Spleen (tissue), 11 donors: ENCODE data around the gene RNFT2. TPM values are rescaled to one million over a fixed set of nuclear protein-coding genes. Genes with fewer than 3 reads are reported as not detected.
A peak's percentile ranks its signal among the peaks of the same experiment; 100 is the strongest.

Source experiments
- DNase-seq: peaks from one replicate; pipeline ENCODE4 v3.0.0-alpha.2; 2020
- H3K27ac ChIP-seq, 8 donors: fragments of 200-600 bp; sonication (generic) in 7 of 8; 1 replicate in 4 of 8; 2 replicates in 4 of 8; pipeline versions ENCODE4 v1.5.0 to v1.8.0; 2016 to 2021; ENCODE audit warnings: inconsistent platforms in 4 of 8, mild to moderate bottlenecking in 4 of 8, moderate library complexity in 1 of 8
- H3K27me3 ChIP-seq, 7 donors: fragments of 200-600 bp; sonication (generic) in 6 of 7; replicated peaks in 1 of 7; 1 replicate in 4 of 7; 2 replicates in 3 of 7; pipeline versions ENCODE4 v1.5.0 to v1.8.0; 2016 to 2021; ENCODE audit warnings: inconsistent platforms in 3 of 7, mild to moderate bottlenecking in 1 of 7
- H3K36me3 ChIP-seq, 6 donors: fragments of 200-600 bp; sonication (generic) in 5 of 6; 1 replicate in 4 of 6; 2 replicates in 2 of 6; pipeline versions ENCODE4 v1.5.0 to v1.8.0; 2016 to 2021; ENCODE audit warnings: inconsistent platforms in 2 of 6
- H3K4me1 ChIP-seq, 6 donors: fragments of 200-600 bp; sonication (generic) in 5 of 6; 1 replicate in 3 of 6; 2 replicates in 3 of 6; pipeline versions ENCODE4 v1.5.0 to v1.8.0; 2016 to 2021; ENCODE audit warnings: inconsistent platforms in 3 of 6
- H3K4me3 ChIP-seq, 8 donors: fragments of 200-600 bp; sonication (generic) in 7 of 8; 1 replicate in 4 of 8; 2 replicates in 4 of 8; pipeline versions ENCODE4 v1.5.0 to v1.8.0; 2016 to 2021; ENCODE audit warnings: inconsistent platforms in 4 of 8, mild to moderate bottlenecking in 4 of 8, moderate library complexity in 2 of 8
- H3K9me3 ChIP-seq, 8 donors: fragments of 200-600 bp; sonication (generic) in 7 of 8; 1 replicate in 4 of 8; 2 replicates in 4 of 8; pipeline versions ENCODE4 v1.5.0 to v1.8.0; 2016 to 2021; ENCODE audit warnings: inconsistent platforms in 4 of 8
- CTCF ChIP-seq, 11 experiments: fragments of 200-600 bp in 7 of 11; fragments of 450-650 bp in 4 of 11; sonication (generic) in 4 of 11; IDR thresholded peaks in 8 of 11; conservative IDR thresholded peaks in 3 of 11; 1 replicate in 7 of 11; 2 replicates in 4 of 11; pipeline versions ENCODE4 v1.4.0 to v1.8.0; 2016 to 2021; ENCODE audit warnings: antibody characterized with exemption in 11 of 11, inconsistent platforms in 4 of 11, mild to moderate bottlenecking in 1 of 11
- POLR2A ChIP-seq, 3 donors: fragments of 450-650 bp; IDR thresholded peaks; one replicate each; pipeline ENCODE4 v1.5.1; 2017; ENCODE audit warnings: antibody characterized with exemption in 3 of 3, mild to moderate bottlenecking in 1 of 3
- POLR2AphosphoS5 ChIP-seq, 3 donors: sonication (generic); formaldehyde crosslinking; IDR thresholded peaks; one replicate each; pipeline ENCODE4 v1.5.1; 2017; ENCODE audit warnings: antibody characterized with exemption in 3 of 3
- WGBS, 5 donors: extraction: QIAGEN DNeasy Blood & Tissue Kit in 3 of 5; methylation state at CpG; one replicate each; pipeline versions ENCODE4 v1.1.5 to v1.1.7; 2013 to 2018; 5-methylcytosine and 5-hydroxymethylcytosine counted together
- intact Hi-C: fragments of 100-400 bp; cut with DNase I; formaldehyde crosslinking; loops from one replicate; pipeline ENCODE4 v1.15.0; 2023; ENCODE audit warnings: low total_unique reads
- polyA plus RNA-seq, 3 donors: library from polyadenylated mRNA; stranded (reverse); fragments of 200-250 nt; gene quantifications; one replicate each; pipeline ENCODE4 v1.2.1, GENCODE V29; 2013
- total RNA-seq, 7 donors: library from RNA; depleted of rRNA in 3 of 7; stranded (reverse); fragments of >200 nt in 3 of 7; fragmentation: NEBNext Ultra II Directional in 4 of 7; extraction: Animal tissue kit (Norgen Biotek cat#: 25700) in 4 of 7; gene quantifications; one replicate each; pipeline versions ENCODE4 v1.1.0 to v1.2.1, GENCODE V29; 2016 to 2021
- donor health status: healthy with polysubstance abuse.
- donor health status: DM: no; HTN: no; CAD: no; lungs with moderate emphysema.
- donor health status: DM: no; HTN: no; CAD: no.
- donor health status: Bipolar disorder and iron deficiency.
- donor health status: healthy.
- donor health status: DM: no; HTN: no; CAD: no.
- donor health status: DM: yes; HTN: yes; CAD: no.

The RNFT2 gene
- total and polyA plus RNA-seq, 10 donors = 1.9 to 6.0 (median 3.8) TPM

- Histone ChIP-seq H3K36me3 (peaks cover 0 to 59% (median 9%) of the 10 kb centered on the region in 6 donors), H3K27ac (no peak overlapping the region), H3K4me1 (peaks cover 16 to 51% (median 23%) of the 10 kb centered on the region in 6 donors), H3K4me3 (no peak overlapping the region), H3K27me3 (no peaks in the 10 kb centered on the region), H3K9me3 (no peaks in the 10 kb centered on the region)
- WGBS, 5 donors = 93 to 98% (median 96%) methylated on average over 5 of the region's 5 CpGs
- no peak for DNase-seq
- intact Hi-C loops = no loop called here
- TF ChIP-seq CTCF (IDR thresholded peaks at IDR 0.05 in 8 of 11, conservative IDR thresholded peaks at IDR 0.05 in 3 of 11) (no peak), POLR2AphosphoS5 (IDR thresholded peaks at IDR 0.05) (no peak), POLR2A (IDR thresholded peaks at IDR 0.05) (no peak)
These were observed 3.9 kb upstream of the RNFT2 start for GRCh38 chr12:116734156-116734768.

- no peak for DNase-seq
- Histone ChIP-seq H3K4me1 (peaks cover 16 to 51% (median 23%) of the 10 kb centered on the region in 6 donors), H3K27me3 (no peaks in the 10 kb centered on the region), H3K36me3 (peaks cover 0 to 51% (median 9%) of the 10 kb centered on the region in 6 donors), H3K9me3 (no peaks in the 10 kb centered on the region), H3K4me3 (no peak overlapping the region), H3K27ac (no peak overlapping the region)
- intact Hi-C loops = no loop called here
- TF ChIP-seq CTCF (IDR thresholded peaks at IDR 0.05 in 8 of 11, conservative IDR thresholded peaks at IDR 0.05 in 3 of 11) = no peak
- WGBS, 5 donors = 81 to 94% (median 90%) methylated on average over 10 of the region's 10 CpGs
These were observed 3.0 kb upstream of the RNFT2 start for GRCh38 chr12:116735084-116735483.

- TF ChIP-seq POLR2A (IDR thresholded peaks at IDR 0.05) = no peak
- TF ChIP-seq CTCF (IDR thresholded peaks at IDR 0.05 in 8 of 11, conservative IDR thresholded peaks at IDR 0.05 in 3 of 11) = no peak
- no peak for TF ChIP-seq POLR2AphosphoS5 (IDR thresholded peaks at IDR 0.05)
- peak overlapping the region in 3 of 8 donors; percentile 85 to 93 (median 86) for H3K4me3 ChIP-seq
- H3K36me3 ChIP-seq = peaks cover 0 to 42% (median 9%) of the 10 kb centered on the region in 6 donors
- H3K27ac ChIP-seq = peak overlapping the region in 2 of 8 donors; percentile 88 to 91
- 63 to 85% (median 71%) methylated on average over 9 of the region's 9 CpGs for WGBS, 5 donors
- H3K9me3 ChIP-seq = no peaks in the 10 kb centered on the region
- no peaks in the 10 kb centered on the region for H3K27me3 ChIP-seq
- H3K4me1 ChIP-seq = peaks cover 16 to 51% (median 23%) of the 10 kb centered on the region in 6 donors
- intact Hi-C loops = no loop called here
- DNase-seq = no peak
These were observed 2.0 kb upstream of the RNFT2 start for GRCh38 chr12:116735951-116736599.
